H1 (cell line): Measurements from ENCODE around the gene OSMR. TPM values are rescaled to one million over a fixed set of nuclear protein-coding genes. Genes with fewer than 3 reads are reported as not detected.

Experiments used
- CTCF ChIA-PET: fragments of 300-600 bp; sonication (Branson Sonifier 250); formaldehyde crosslinking; loops from one replicate; lab custom pipeline; 2021; ENCODE audit not compliant: partially characterized antibody; lab: Charles Lee
- POLR2A ChIA-PET: fragments of 300-600 bp; sonication (Branson Sonifier 250); formaldehyde crosslinking; loops from one replicate; lab custom pipeline; 2021; ENCODE audit warnings: inconsistent platforms; ENCODE audit not compliant: partially characterized antibody; lab: Charles Lee
- DNase-seq, 2 experiments: peaks; one replicate each; pipeline versions ENCODE4 v3.0.0 to v3.0.0-alpha.2; 2010 to 2022; ENCODE audit warnings: low spot score in 2 of 2, low read depth in 1 of 2, mixed read lengths in 1 of 2
- FAIRE-seq: peaks from 2 replicates; lab custom pipeline; 2011; peaks lifted over from hg19 to GRCh38; lab: Jason Lieb, UNC
- H2AFZ ChIP-seq: 2 replicates; pipeline ENCODE4 v1.8.1; 2012; ENCODE audit warnings: low read length, inconsistent platforms
- H2AK5ac ChIP-seq: 2 replicates; pipeline ENCODE4 v1.6.1; 2013; ENCODE audit warnings: low read depth, low read length
- H2BK120ac ChIP-seq: replicated peaks from 2 replicates; pipeline ENCODE3; 2013; ENCODE audit warnings: low read depth, low read length, inconsistent platforms
- H2BK12ac ChIP-seq: 2 replicates; pipeline ENCODE4 v1.6.1; 2013; ENCODE audit warnings: low read depth, low read length
- H2BK15ac ChIP-seq: 2 replicates; pipeline ENCODE4 v1.6.1; 2013; ENCODE audit warnings: low read length
- H2BK20ac ChIP-seq: 2 replicates; pipeline ENCODE4 v1.6.1; 2013; ENCODE audit warnings: low read length
- H2BK5ac ChIP-seq: 2 replicates; pipeline ENCODE4 v1.6.1; 2013; ENCODE audit warnings: low read depth, low read length
- H3K14ac ChIP-seq: 2 replicates; pipeline ENCODE4 v1.6.1; 2013; ENCODE audit warnings: inconsistent platforms; ENCODE audit not compliant: insufficient read length
- H3K18ac ChIP-seq: 2 replicates; pipeline ENCODE4 v1.6.1; 2013; ENCODE audit warnings: low read length; ENCODE audit errors: extremely low read depth
- H3K23ac ChIP-seq: 2 replicates; pipeline ENCODE4 v1.6.1; 2013; ENCODE audit warnings: inconsistent platforms; ENCODE audit not compliant: insufficient read length
- H3K23me2 ChIP-seq: 2 replicates; pipeline ENCODE4 v1.6.1; 2013; ENCODE audit warnings: low read depth, low read length
- H3K27ac ChIP-seq: 2 replicates; pipeline ENCODE4 v1.6.1; 2011; ENCODE audit warnings: low read depth, low read length, inconsistent platforms
- H3K27me3 ChIP-seq, 4 experiments: replicated peaks in 1 of 4; 1 replicate in 1 of 4; 2 replicates in 3 of 4; pipeline versions ENCODE4 v1.6.1 to v1.8.1; 2011 to 2013; ENCODE audit warnings: low read length in 3 of 4, mild to moderate bottlenecking in 3 of 4, inconsistent platforms in 2 of 4, mixed read lengths in 2 of 4, moderate library complexity in 1 of 4; ENCODE audit not compliant: control insufficient read depth in 3 of 4, insufficient read depth in 3 of 4; ENCODE audit errors: extremely low read depth in 1 of 4
- H3K36me3 ChIP-seq, 4 experiments: 2 replicates each; pipeline versions ENCODE4 v1.6.1 to v1.8.1; 2011 to 2013; ENCODE audit warnings: mild to moderate bottlenecking in 4 of 4, low read length in 3 of 4, moderate library complexity in 2 of 4, control low read depth in 1 of 4, inconsistent platforms in 1 of 4; ENCODE audit not compliant: insufficient read depth in 4 of 4, control insufficient read depth in 2 of 4
- H3K4ac ChIP-seq: replicated peaks from 2 replicates; pipeline ENCODE3; 2013; ENCODE audit warnings: low read length, low read depth, mixed read lengths, inconsistent platforms; ENCODE audit not compliant: insufficient read length
- H3K4me1 ChIP-seq, 4 experiments: replicated peaks in 1 of 4; 1 replicate in 1 of 4; 2 replicates in 3 of 4; pipeline versions ENCODE4 v1.6.1 to v1.8.1; 2011 to 2013; ENCODE audit warnings: low read length in 3 of 4, inconsistent platforms in 2 of 4, mixed read lengths in 1 of 4; ENCODE audit not compliant: insufficient read depth in 4 of 4, control insufficient read depth in 3 of 4
- H3K4me2 ChIP-seq, 2 experiments: 2 replicates each; pipeline versions ENCODE4 v1.6.1 to v1.8.1; 2011 to 2013; ENCODE audit warnings: low read depth in 2 of 2, low read length in 2 of 2, control low read depth in 1 of 2, inconsistent platforms in 1 of 2, mild to moderate bottlenecking in 1 of 2; ENCODE audit not compliant: insufficient read depth in 1 of 2
- H3K4me3 ChIP-seq, 4 experiments: fragments of 200-600, 300-600 bp in 1 of 4; sonication (generic), shearing (Covaris generic), sonication (Bioruptor Twin) in 1 of 4; 2 replicates each; pipeline versions ENCODE4 v1.5.1 to v1.8.1; 2011 to 2016; ENCODE audit warnings: low read length in 4 of 4, low read depth in 3 of 4, control low read depth in 2 of 4, inconsistent platforms in 2 of 4, mild to moderate bottlenecking in 2 of 4, mixed read lengths in 1 of 4, moderate library complexity in 1 of 4; ENCODE audit not compliant: insufficient read depth in 2 of 4; ENCODE audit errors: extremely low read depth in 1 of 4
- H3K56ac ChIP-seq: replicated peaks from 2 replicates; pipeline ENCODE3; 2013; ENCODE audit warnings: low read depth, mild to moderate bottlenecking, mixed read lengths, low read length, inconsistent platforms; ENCODE audit not compliant: insufficient read length
- H3K79me1 ChIP-seq: 2 replicates; pipeline ENCODE4 v1.6.1; 2013; ENCODE audit warnings: low read depth, low read length, control low read depth
- H3K79me2 ChIP-seq, 2 experiments: 2 replicates each; pipeline versions ENCODE4 v1.6.1 to v1.8.1; 2012 to 2013; ENCODE audit warnings: low read length in 2 of 2, mild to moderate bottlenecking in 2 of 2, inconsistent platforms in 1 of 2; ENCODE audit not compliant: insufficient read depth in 2 of 2, control insufficient read depth in 1 of 2
- H3K9ac ChIP-seq, 4 experiments: replicated peaks in 1 of 4; 1 replicate in 1 of 4; 2 replicates in 3 of 4; pipeline versions ENCODE4 v1.6.1 to v1.8.1; 2011 to 2013; ENCODE audit warnings: low read depth in 3 of 4, low read length in 3 of 4, control low read depth in 2 of 4, mild to moderate bottlenecking in 2 of 4, moderate library complexity in 2 of 4, inconsistent platforms in 1 of 4; ENCODE audit errors: extremely low read depth in 1 of 4
- H3K9me3 ChIP-seq, 2 experiments: 2 replicates each; pipeline versions ENCODE4 v1.6.1 to v1.8.1; 2012 to 2013; ENCODE audit warnings: mild to moderate bottlenecking in 2 of 2, moderate library complexity in 2 of 2, control low read depth in 1 of 2, inconsistent platforms in 1 of 2, low read depth in 1 of 2, low read length in 1 of 2, mixed read lengths in 1 of 2; ENCODE audit not compliant: insufficient read depth in 2 of 2
- H4K20me1 ChIP-seq, 2 experiments: replicated peaks in 1 of 2; 2 replicates each; pipeline versions ENCODE3 to v1.8.1; 2011 to 2013; ENCODE audit warnings: inconsistent platforms in 2 of 2, low read length in 2 of 2, mild to moderate bottlenecking in 1 of 2; ENCODE audit not compliant: insufficient read depth in 2 of 2, control insufficient read depth in 1 of 2
- H4K5ac ChIP-seq: 2 replicates; pipeline ENCODE4 v1.6.1; 2013; ENCODE audit warnings: low read length, low read depth, mixed read lengths, inconsistent platforms; ENCODE audit not compliant: insufficient read length
- H4K8ac ChIP-seq: 2 replicates; pipeline ENCODE4 v1.8.0; 2013; ENCODE audit warnings: mild to moderate bottlenecking, moderate library complexity, low read length, inconsistent platforms; ENCODE audit not compliant: insufficient read depth; ENCODE audit errors: extremely low read depth
- H4K91ac ChIP-seq: replicated peaks from 2 replicates; pipeline ENCODE3; 2013; ENCODE audit warnings: low read length, mixed read lengths, inconsistent platforms; ENCODE audit not compliant: insufficient read length
- CBX8 ChIP-seq: fragments of 300-800, 300-1000 bp; sonication (generic); IDR thresholded peaks from 2 replicates; pipeline ENCODE4 v1.7.1; 2016; ENCODE audit warnings: low read depth, low read length, borderline replicate concordance
- CHD2 ChIP-seq: IDR thresholded peaks from 2 replicates; pipeline ENCODE4 v1.6.1; 2012; ENCODE audit warnings: low read length, improper control_type of control experiment
- GABPA ChIP-seq: IDR thresholded peaks from 2 replicates; pipeline ENCODE4 v1.6.1; 2011; ENCODE audit warnings: mild to moderate bottlenecking, low read length, moderate library complexity, borderline replicate concordance; ENCODE audit not compliant: insufficient read depth
- JUND ChIP-seq: IDR thresholded peaks from 2 replicates; pipeline ENCODE4 v1.6.1; 2011; ENCODE audit warnings: mild to moderate bottlenecking, improper control_type of control experiment, low read length
- MAX ChIP-seq: IDR thresholded peaks from 2 replicates; pipeline ENCODE4 v1.6.1; 2012; ENCODE audit warnings: inconsistent platforms
- PHF8 ChIP-seq: fragments of 200-600 bp; sonication (generic); conservative IDR thresholded peaks from 2 replicates; pipeline ENCODE4 v1.7.1; 2012; ENCODE audit warnings: low read depth, mild to moderate bottlenecking, inconsistent platforms, low read length, moderate library complexity
- RAD21 ChIP-seq, 2 experiments: IDR thresholded peaks in 1 of 2; conservative IDR thresholded peaks in 1 of 2; 2 replicates each; pipeline ENCODE4 v1.6.1; 2011; ENCODE audit warnings: low read depth in 2 of 2, low read length in 2 of 2, improper control_type of control experiment in 1 of 2, inconsistent platforms in 1 of 2, mild to moderate bottlenecking in 1 of 2, moderate library complexity in 1 of 2
- RBBP5 ChIP-seq: IDR thresholded peaks from 2 replicates; pipeline ENCODE4 v1.7.1; 2012; ENCODE audit warnings: low read depth, mild to moderate bottlenecking, inconsistent platforms, low read length, moderate library complexity, borderline replicate concordance
- RNF2 ChIP-seq: fragments of 200-900, 300-1000 bp; sonication (generic); IDR thresholded peaks from 2 replicates; pipeline ENCODE4 v1.7.1; 2016; ENCODE audit warnings: borderline replicate concordance, low read depth, mild to moderate bottlenecking, antibody characterized with exemption, low read length; ENCODE audit not compliant: poor library complexity, severe bottlenecking; ENCODE audit errors: missing control alignments
- SIN3A ChIP-seq, 2 experiments: IDR thresholded peaks in 1 of 2; conservative IDR thresholded peaks in 1 of 2; 2 replicates each; pipeline ENCODE4 v1.6.1; 2011 to 2012; ENCODE audit warnings: low read length in 2 of 2, improper control_type of control experiment in 1 of 2, low read depth in 1 of 2, mild to moderate bottlenecking in 1 of 2
- TCF12 ChIP-seq: IDR thresholded peaks from 2 replicates; pipeline ENCODE4 v1.6.1; 2011; ENCODE audit warnings: low read depth, mild to moderate bottlenecking, low read length
- WGBS, 2 experiments: shearing (Covaris generic) in 1 of 2; methylation state at CpG; one replicate each; pipeline versions ENCODE4 v1.1.6 to v1.1.7; 2013 to 2015; ENCODE audit warnings: low lambda C conversion rate in 2 of 2, mixed read lengths in 2 of 2, inconsistent platforms in 1 of 2, low coverage in 1 of 2, missing lambda C conversion rate in 1 of 2; ENCODE audit not compliant: insufficient replicate concordance in 2 of 2, insufficient coverage in 1 of 2, insufficient read length in 1 of 2; ENCODE audit errors: extremely low coverage in 1 of 2, missing lambda C conversion rate in 1 of 2; 5-methylcytosine and 5-hydroxymethylcytosine counted together
- polyA plus RNA-seq, 7 experiments: library from polyadenylated mRNA; depleted of rRNA in 3 of 7; stranded (reverse) in 5 of 7; unstranded in 2 of 7; fragments of >200 nt in 5 of 7; fragments of 200-250 nt in 2 of 7; gene quantifications; 1 replicate in 5 of 7; 2 replicates in 1 of 7; 4 replicates in 1 of 7; pipeline versions ENCODE4 v1.2.1 to v1.2.3, GENCODE V29; 2011 to 2013; ENCODE audit warnings: missing spikeins in 2 of 7, mixed read lengths in 2 of 7
- total RNA-seq: library from RNA; stranded (reverse); fragmentation: NEBNext Ultra II Directional; extraction: Animal tissue kit (Norgen Biotek cat#: 25700); gene quantifications from 2 replicates; pipeline ENCODE4 v1.2.1, GENCODE V29; 2021

Gene OSMR
- total and polyA plus RNA-seq, 2 of the 8 experiments (the other 6 are each of a cell fraction or from before 2014, with no cell fraction given) = 2.3 to 2.6 TPM

- no peak for TF ChIP-seq GABPA
- TF ChIP-seq PHF8 = no peak
- no peak for TF ChIP-seq RAD21 (IDR thresholded peaks at IDR 0.05 in 1 of 2, conservative IDR thresholded peaks at IDR 0.05 in 1 of 2; ENCODE audit: low read depth in 2 of 2, low read length in 2 of 2)
- TF ChIP-seq CBX8 = no peak
- TF ChIP-seq RNF2 = no peak
- TF ChIP-seq TCF12 = no peak
- no peak for TF ChIP-seq SIN3A (conservative IDR thresholded peaks at IDR 0.05 in 1 of 2, IDR thresholded peaks at IDR 0.05 in 1 of 2; ENCODE audit: low read depth in 1 of 2, low read length in 2 of 2)
- TF ChIP-seq MAX = no peak
- TF ChIP-seq RBBP5 = no peak
- no peak for TF ChIP-seq JUND
- no peak for TF ChIP-seq CHD2
- H3K27ac ChIP-seq = no peak overlapping the region
- WGBS, 2 experiments = 100% methylated on average over 1 of the region's 1 CpG; no CpG with 5 or more reads in 1 of the 2 experiments
- ChIA-PET CTCF (interaction anchor here (0.7 to 1.2 kb wide), 2 partner anchors 11 to 1363 kb away, joined by 3 read pairs; no protein-coding TSS in a partner anchor), POLR2A (no interaction called here)
- H3K79me1 ChIP-seq = no peaks in the 10 kb centered on the region
- H2AK5ac ChIP-seq = no peak overlapping the region
- H3K56ac ChIP-seq = no peak overlapping the region
- H4K8ac ChIP-seq = no peak overlapping the region
- no peak overlapping the region for H2BK5ac ChIP-seq
- no peak overlapping the region for H3K4ac ChIP-seq
- no peak overlapping the region for H2BK120ac ChIP-seq
- peaks cover 0 to 15% (median 4%) of the 10 kb centered on the region in 4 experiments; a peak in 5 of 8 replicates for H3K36me3 ChIP-seq
- no peak overlapping the region for H2BK20ac ChIP-seq
- FAIRE-seq = no peak
- H3K79me2 ChIP-seq = no peaks in the 10 kb centered on the region
- H3K9me3 ChIP-seq = no peaks in the 10 kb centered on the region
- no peak overlapping the region for H4K91ac ChIP-seq
- no peaks in the 10 kb centered on the region for H3K27me3 ChIP-seq
- H3K4me3 ChIP-seq = no peak overlapping the region
- H4K5ac ChIP-seq = no peak overlapping the region
- H2BK15ac ChIP-seq = no peak overlapping the region
- no peak for DNase-seq
- no peak overlapping the region for H3K9ac ChIP-seq
- no peaks in the 10 kb centered on the region for H4K20me1 ChIP-seq
- H3K23me2 ChIP-seq = no peaks in the 10 kb centered on the region
- H3K4me1 ChIP-seq = no peaks in the 10 kb centered on the region
- no peak overlapping the region for H3K18ac ChIP-seq
- H3K14ac ChIP-seq = no peak overlapping the region
- no peak overlapping the region for H2BK12ac ChIP-seq
- H3K4me2 ChIP-seq = no peak overlapping the region
- no peak overlapping the region for H2AFZ ChIP-seq
- H3K23ac ChIP-seq = no peak overlapping the region
Observed at GRCh38 chr5:38938424-38938823, 92.6 kb downstream of the OSMR start.
